H9 (cell line): ENCODE measurements around the gene ARHGAP8. TPM values are rescaled to one million over a fixed set of nuclear protein-coding genes. Genes with fewer than 3 reads are reported as not detected.

Experiments used
- DNase-seq: peaks from one replicate; pipeline ENCODE4 v3.0.0-alpha.2; 2017
- H2AFZ ChIP-seq: one replicate; pipeline ENCODE4 v1.6.1; 2013; ENCODE audit warnings: mild to moderate bottlenecking, low read length, control low read depth, moderate library complexity
- H2AK5ac ChIP-seq: 2 replicates; pipeline ENCODE4 v1.6.1; 2013; ENCODE audit warnings: low read length, control low read depth, mixed read lengths; ENCODE audit not compliant: insufficient read length
- H2BK120ac ChIP-seq: one replicate; pipeline ENCODE4 v1.6.1; 2013; ENCODE audit warnings: low read depth, mild to moderate bottlenecking, low read length, control low read depth, inconsistent platforms; ENCODE audit not compliant: poor library complexity, severe bottlenecking
- H2BK12ac ChIP-seq: 2 replicates; pipeline ENCODE4 v1.6.1; 2013; ENCODE audit warnings: low read length, control low read depth, mixed read lengths, low read depth; ENCODE audit not compliant: insufficient read length
- H2BK15ac ChIP-seq: 2 replicates; pipeline ENCODE4 v1.6.1; 2013; ENCODE audit warnings: low read depth, low read length, control low read depth
- H2BK20ac ChIP-seq: one replicate; pipeline ENCODE4 v1.6.1; 2013; ENCODE audit warnings: low read depth, mild to moderate bottlenecking, low read length, control low read depth, inconsistent platforms; ENCODE audit not compliant: poor library complexity, severe bottlenecking
- H2BK5ac ChIP-seq: 2 replicates; pipeline ENCODE4 v1.6.1; 2013; ENCODE audit warnings: low read length, control low read depth, mixed read lengths; ENCODE audit not compliant: insufficient read length
- H3K14ac ChIP-seq: 2 replicates; pipeline ENCODE4 v1.6.1; 2013; ENCODE audit warnings: low read length, control low read depth; ENCODE audit not compliant: insufficient read depth
- H3K18ac ChIP-seq: 2 replicates; pipeline ENCODE4 v1.6.1; 2013; ENCODE audit warnings: low read depth, mild to moderate bottlenecking, mixed read lengths, low read length, control low read depth; ENCODE audit not compliant: insufficient read length
- H3K23ac ChIP-seq: 2 replicates; pipeline ENCODE4 v1.6.1; 2013; ENCODE audit warnings: low read length, control low read depth, mixed read lengths, low read depth; ENCODE audit not compliant: insufficient read length
- H3K23me2 ChIP-seq: 2 replicates; pipeline ENCODE4 v1.6.1; 2013; ENCODE audit warnings: low read depth, mild to moderate bottlenecking, mixed read lengths, low read length, control low read depth; ENCODE audit not compliant: insufficient read length, poor library complexity, severe bottlenecking
- H3K27ac ChIP-seq: 2 replicates; pipeline ENCODE4 v1.5.1; 2013; ENCODE audit warnings: low read length, control low read depth, mixed read lengths, low read depth; ENCODE audit not compliant: insufficient read length
- H3K27me3 ChIP-seq: 2 replicates; pipeline ENCODE4 v1.6.1; 2013; ENCODE audit warnings: low read length, control low read depth, inconsistent platforms; ENCODE audit not compliant: insufficient read depth
- H3K4ac ChIP-seq: 2 replicates; pipeline ENCODE4 v1.6.1; 2013; ENCODE audit warnings: low read depth, mild to moderate bottlenecking, control low read depth, inconsistent platforms, low read length, moderate library complexity
- H3K4me1 ChIP-seq: 2 replicates; pipeline ENCODE4 v1.6.1; 2013; ENCODE audit warnings: low read length, control low read depth, inconsistent platforms; ENCODE audit not compliant: insufficient read depth
- H3K4me2 ChIP-seq: 2 replicates; pipeline ENCODE4 v1.6.1; 2013; ENCODE audit warnings: low read length, control low read depth, mixed read lengths; ENCODE audit not compliant: insufficient read length, insufficient read depth
- H3K56ac ChIP-seq: 2 replicates; pipeline ENCODE4 v1.6.1; 2013; ENCODE audit warnings: low read depth, mild to moderate bottlenecking, mixed read lengths, low read length, control low read depth; ENCODE audit not compliant: insufficient read length
- H3K79me1 ChIP-seq: 2 replicates; pipeline ENCODE4 v1.6.1; 2013; ENCODE audit warnings: low read depth, mild to moderate bottlenecking, moderate library complexity, low read length, control low read depth, inconsistent platforms; ENCODE audit not compliant: insufficient read depth, poor library complexity, severe bottlenecking
- H3K79me2 ChIP-seq: 2 replicates; pipeline ENCODE4 v1.6.1; 2013; ENCODE audit warnings: low read length, control low read depth, inconsistent platforms; ENCODE audit not compliant: insufficient read depth
- H3K9ac ChIP-seq: 2 replicates; pipeline ENCODE4 v1.6.1; 2013; ENCODE audit warnings: low read length, control low read depth, mixed read lengths; ENCODE audit not compliant: insufficient read length; ENCODE audit errors: extremely low read depth
- H3K9me3 ChIP-seq: one replicate; pipeline ENCODE4 v1.6.1; 2013; ENCODE audit warnings: low read depth, low read length, inconsistent platforms; ENCODE audit not compliant: control insufficient read depth
- H3T11ph ChIP-seq: one replicate; pipeline ENCODE4 v1.6.1; 2013; ENCODE audit warnings: mild to moderate bottlenecking, low read length, control low read depth, inconsistent platforms
- H4K20me1 ChIP-seq: one replicate; pipeline ENCODE4 v1.6.1; 2013; ENCODE audit not compliant: control insufficient read depth, insufficient read length, insufficient read depth
- H4K5ac ChIP-seq: 2 replicates; pipeline ENCODE4 v1.6.1; 2013; ENCODE audit warnings: low read depth, mild to moderate bottlenecking, mixed read lengths, low read length, control low read depth; ENCODE audit not compliant: insufficient read length
- H4K8ac ChIP-seq: replicated peaks from 2 replicates; pipeline ENCODE4 v1.6.1; 2013; ENCODE audit warnings: low read length, control low read depth, mixed read lengths, low read depth; ENCODE audit not compliant: insufficient read length
- H4K91ac ChIP-seq: 2 replicates; pipeline ENCODE4 v1.6.1; 2013; ENCODE audit warnings: low read depth, mild to moderate bottlenecking, moderate library complexity, mixed read lengths, low read length, control low read depth; ENCODE audit not compliant: insufficient read length
- H3K27ac Mint-ChIP-seq, 3 experiments: 2 replicates in 2 of 3; 3 replicates in 1 of 3; pipeline ENCODE4 v1.8.0; 2020 to 2021; ENCODE audit warnings: mixed read lengths in 3 of 3, mild to moderate bottlenecking in 1 of 3, moderate library complexity in 1 of 3
- H3K27me3 Mint-ChIP-seq: 2 replicates; pipeline ENCODE4 v1.8.0; 2021; ENCODE audit warnings: low read depth, mild to moderate bottlenecking, moderate library complexity, mixed read lengths
- H3K36me3 Mint-ChIP-seq, 3 experiments: 2 replicates in 2 of 3; 3 replicates in 1 of 3; pipeline ENCODE4 v1.8.0; 2020 to 2021; ENCODE audit warnings: low read depth in 3 of 3, mixed read lengths in 3 of 3; ENCODE audit not compliant: insufficient read depth in 1 of 3
- H3K4me1 Mint-ChIP-seq, 2 experiments: 2 replicates each; pipeline ENCODE4 v1.8.0; 2020; ENCODE audit warnings: mixed read lengths in 2 of 2
- H3K4me3 Mint-ChIP-seq, 2 experiments: 2 replicates in 1 of 2; 3 replicates in 1 of 2; pipeline ENCODE4 v1.8.0; 2020 to 2021; ENCODE audit warnings: mild to moderate bottlenecking in 2 of 2, mixed read lengths in 2 of 2, moderate library complexity in 1 of 2
- H3K9me3 Mint-ChIP-seq, 2 experiments: 2 replicates in 1 of 2; 3 replicates in 1 of 2; pipeline ENCODE4 v1.8.0; 2020; ENCODE audit warnings: mild to moderate bottlenecking in 2 of 2, mixed read lengths in 2 of 2, moderate library complexity in 1 of 2
- WGBS: extraction: QIAGEN DNeasy Blood & Tissue Kit; methylation state at CpG from one replicate; pipeline ENCODE4 v1.1.7; 2013; ENCODE audit warnings: missing lambda C conversion rate, low lambda C conversion rate, mixed read lengths; ENCODE audit not compliant: insufficient read length; ENCODE audit errors: extremely low coverage; 5-methylcytosine and 5-hydroxymethylcytosine counted together
- total RNA-seq: library from RNA; stranded (reverse); gene quantifications from 2 replicates; pipeline ENCODE4 v1.2.1, GENCODE V29; 2021
- TF ChIP-seq, protein P1 (sequence below): fragments of 200-600 bp; sonication (generic); conservative IDR thresholded peaks from 3 replicates; pipeline ENCODE4 v1.8.0; 2021; ENCODE audit warnings: antibody characterized with exemption, mild to moderate bottlenecking

The ARHGAP8 gene
- total RNA-seq, 1 experiment from 2014 or later: 35.4 TPM

GRCh38 chr22:44707752-44708151, 44.6 kb upstream of the ARHGAP8 start:
- Mint-ChIP-seq H3K4me1 (peaks cover 14 to 38% of the 10 kb centered on the region in 2 experiments), H3K4me3 (no peak overlapping the region), H3K27ac (no peak overlapping the region; a peak in 2 of 7 replicates), H3K27me3 (peaks cover 30% of the 10 kb centered on the region), H3K9me3 (no peaks in the 10 kb centered on the region), H3K36me3 (peaks cover 0 to 4% (median 3%) of the 10 kb centered on the region in 3 experiments; a peak in 2 of 7 replicates)
- H3K18ac ChIP-seq: no peak overlapping the region
- no peak overlapping the region for H3T11ph ChIP-seq
- H4K91ac ChIP-seq: no peak overlapping the region
- H3K9me3 ChIP-seq: no peaks in the 10 kb centered on the region
- H3K56ac ChIP-seq: no peak overlapping the region
- H2BK120ac ChIP-seq: no peak overlapping the region
- H2AK5ac ChIP-seq: no peak overlapping the region
- H2AFZ ChIP-seq: no peak overlapping the region
- H2BK15ac ChIP-seq: no peak overlapping the region
- H3K23me2 ChIP-seq: peaks cover 3% of the 10 kb centered on the region
- no peak overlapping the region for H3K23ac ChIP-seq
- no peak overlapping the region for H3K4me2 ChIP-seq
- H3K27ac ChIP-seq: no peak overlapping the region
- H3K27me3 ChIP-seq: peaks cover 4% of the 10 kb centered on the region; the same call in 1 of the 2 replicates
- H2BK12ac ChIP-seq: no peak overlapping the region
- no peak overlapping the region for H4K8ac ChIP-seq
- TF ChIP-seq, protein P1, sequence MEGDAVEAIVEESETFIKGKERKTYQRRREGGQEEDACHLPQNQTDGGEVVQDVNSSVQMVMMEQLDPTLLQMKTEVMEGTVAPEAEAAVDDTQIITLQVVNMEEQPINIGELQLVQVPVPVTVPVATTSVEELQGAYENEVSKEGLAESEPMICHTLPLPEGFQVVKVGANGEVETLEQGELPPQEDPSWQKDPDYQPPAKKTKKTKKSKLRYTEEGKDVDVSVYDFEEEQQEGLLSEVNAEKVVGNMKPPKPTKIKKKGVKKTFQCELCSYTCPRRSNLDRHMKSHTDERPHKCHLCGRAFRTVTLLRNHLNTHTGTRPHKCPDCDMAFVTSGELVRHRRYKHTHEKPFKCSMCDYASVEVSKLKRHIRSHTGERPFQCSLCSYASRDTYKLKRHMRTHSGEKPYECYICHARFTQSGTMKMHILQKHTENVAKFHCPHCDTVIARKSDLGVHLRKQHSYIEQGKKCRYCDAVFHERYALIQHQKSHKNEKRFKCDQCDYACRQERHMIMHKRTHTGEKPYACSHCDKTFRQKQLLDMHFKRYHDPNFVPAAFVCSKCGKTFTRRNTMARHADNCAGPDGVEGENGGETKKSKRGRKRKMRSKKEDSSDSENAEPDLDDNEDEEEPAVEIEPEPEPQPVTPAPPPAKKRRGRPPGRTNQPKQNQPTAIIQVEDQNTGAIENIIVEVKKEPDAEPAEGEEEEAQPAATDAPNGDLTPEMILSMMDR: no peak
- H2BK5ac ChIP-seq: no peak overlapping the region
- no peak overlapping the region for H3K4ac ChIP-seq
- peaks cover 3% of the 10 kb centered on the region for H4K20me1 ChIP-seq
- no peak overlapping the region for H2BK20ac ChIP-seq
- H3K79me1 ChIP-seq: no peaks in the 10 kb centered on the region
- no peak overlapping the region for H4K5ac ChIP-seq
- no peaks in the 10 kb centered on the region for H3K4me1 ChIP-seq
- H3K9ac ChIP-seq: no peak overlapping the region
- H3K79me2 ChIP-seq: no peaks in the 10 kb centered on the region
- H3K14ac ChIP-seq: no peak overlapping the region
- no CpG with 5 or more reads among the region's 11 CpGs for WGBS
- DNase-seq: no peak
